Skeletal muscle tissue (tissue), 4 donors: ENCODE results near the gene ANKRA2. TPM values are rescaled to one million over a fixed set of nuclear protein-coding genes. Genes with fewer than 3 reads are reported as not detected.

Experiments used
- H3K27ac ChIP-seq: one replicate; pipeline ENCODE4 v1.7.0; 2013; ENCODE audit warnings: mild to moderate bottlenecking, low read depth, low read length, inconsistent platforms
- H3K27me3 ChIP-seq, 3 donors: one replicate each; pipeline ENCODE4 v1.7.0; 2013; ENCODE audit warnings: low read length in 3 of 3; ENCODE audit not compliant: control insufficient read depth in 3 of 3, insufficient read depth in 3 of 3
- H3K36me3 ChIP-seq, 3 donors: one replicate each; pipeline ENCODE4 v1.7.0; 2013; ENCODE audit warnings: low read length in 3 of 3; ENCODE audit not compliant: control insufficient read depth in 3 of 3, insufficient read depth in 3 of 3
- H3K4me1 ChIP-seq, 3 donors: one replicate each; pipeline ENCODE4 v1.7.0; 2013; ENCODE audit warnings: low read length in 3 of 3, mild to moderate bottlenecking in 3 of 3; ENCODE audit not compliant: control insufficient read depth in 3 of 3, insufficient read depth in 3 of 3
- H3K4me3 ChIP-seq, 3 donors: one replicate each; pipeline ENCODE4 v1.7.0; 2013; ENCODE audit warnings: low read length in 3 of 3
- H3K9ac ChIP-seq, 3 donors: one replicate each; pipeline ENCODE4 v1.7.0; 2013; ENCODE audit warnings: low read length in 3 of 3, mild to moderate bottlenecking in 3 of 3, moderate library complexity in 2 of 3, low read depth in 1 of 3
- H3K9me3 ChIP-seq, 3 donors: one replicate each; pipeline ENCODE4 v1.7.0; 2013; ENCODE audit warnings: low read length in 3 of 3; ENCODE audit not compliant: control insufficient read depth in 3 of 3
- total RNA-seq: library from RNA; depleted of rRNA; stranded (reverse); fragments of >200 nt; gene quantifications from one replicate; pipeline ENCODE4 v1.2.3, GENCODE V29; 2014
- donor health status: Osteomylitis.

Gene ANKRA2
- total RNA-seq, 1 donor from 2014 or later = 35.0 TPM

DNA sequence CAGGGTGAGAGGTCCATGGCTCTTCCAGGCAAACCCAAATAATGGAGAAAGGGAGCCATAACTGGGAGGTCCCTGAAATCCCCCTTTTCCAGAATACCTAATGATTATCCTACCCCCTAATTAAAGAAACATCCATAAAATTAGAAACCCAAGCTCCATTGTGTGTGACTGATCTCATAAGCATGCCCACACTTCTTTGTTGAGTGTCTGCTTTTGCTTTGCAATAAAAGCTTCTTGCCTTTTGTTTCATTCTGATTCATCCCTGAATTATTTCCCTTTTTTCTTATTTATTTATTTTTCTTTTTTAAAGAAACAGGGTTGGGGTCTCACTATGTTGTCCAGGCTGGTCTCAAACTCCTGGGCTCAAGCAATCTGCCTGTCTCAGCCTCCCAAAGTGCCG is 34.1 kb downstream of the ANKRA2 start:
- no peak overlapping the region for H3K9ac ChIP-seq
- H3K4me1 ChIP-seq = no peaks in the 10 kb centered on the region
- H3K36me3 ChIP-seq = no peaks in the 10 kb centered on the region
- peaks cover 0 to 7% (median 0%) of the 10 kb centered on the region in 3 donors for H3K27me3 ChIP-seq
- peaks cover 0 to 2% (median 0%) of the 10 kb centered on the region in 3 donors for H3K9me3 ChIP-seq
- no peak overlapping the region for H3K27ac ChIP-seq
- no peak overlapping the region for H3K4me3 ChIP-seq

DNA sequence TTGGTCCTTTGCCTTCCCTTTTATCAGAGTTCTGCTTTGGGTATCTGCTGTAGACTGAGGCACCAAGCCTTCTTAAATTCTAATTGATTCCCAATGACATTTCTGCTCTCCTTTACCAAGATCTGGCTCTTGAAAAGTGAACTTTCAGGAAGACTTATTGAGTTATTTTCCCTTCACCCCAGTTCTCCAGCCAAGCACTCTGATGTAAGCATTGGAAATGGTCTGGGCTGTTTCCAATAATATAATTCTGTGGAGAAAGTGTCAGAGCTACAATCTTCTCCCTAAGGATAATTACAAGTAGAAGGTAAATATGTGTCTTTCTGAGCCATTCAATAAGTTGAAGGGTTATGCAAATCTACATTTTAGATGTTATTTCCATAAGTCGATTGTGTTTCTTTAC is 36.4 kb downstream of the ANKRA2 start:
- Histone ChIP-seq H3K4me3 (no peak overlapping the region), H3K27me3 (peaks cover 0 to 4% (median 0%) of the 10 kb centered on the region in 3 donors)

DNA sequence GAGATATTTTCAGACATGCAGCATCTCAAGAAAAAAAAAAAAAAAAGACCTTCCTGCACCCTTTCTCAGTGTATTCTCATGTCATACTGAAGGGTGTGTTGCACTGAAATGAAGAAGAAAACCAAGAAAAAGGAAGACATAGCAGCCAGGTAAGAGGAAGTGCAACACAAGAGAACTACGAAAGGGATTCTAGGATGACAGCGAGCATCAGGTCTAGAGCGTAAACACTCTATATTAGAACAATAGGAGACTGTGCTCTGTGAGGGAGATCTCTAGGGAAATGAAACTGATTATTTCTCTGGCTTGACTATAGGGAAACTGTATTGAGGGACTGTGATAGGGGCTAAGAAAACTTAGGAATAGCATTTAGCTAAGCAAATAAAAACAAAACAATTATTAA is 37.2 kb downstream of the ANKRA2 start:
- no peak overlapping the region for H3K27ac ChIP-seq

More for the DNA sequence above, 36.4 kb downstream of the ANKRA2 start:
- Histone ChIP-seq H3K4me1 (no peaks in the 10 kb centered on the region), H3K27ac (no peak overlapping the region), H3K9ac (no peak overlapping the region), H3K9me3 (no peaks in the 10 kb centered on the region), H3K36me3 (no peaks in the 10 kb centered on the region)

DNA sequence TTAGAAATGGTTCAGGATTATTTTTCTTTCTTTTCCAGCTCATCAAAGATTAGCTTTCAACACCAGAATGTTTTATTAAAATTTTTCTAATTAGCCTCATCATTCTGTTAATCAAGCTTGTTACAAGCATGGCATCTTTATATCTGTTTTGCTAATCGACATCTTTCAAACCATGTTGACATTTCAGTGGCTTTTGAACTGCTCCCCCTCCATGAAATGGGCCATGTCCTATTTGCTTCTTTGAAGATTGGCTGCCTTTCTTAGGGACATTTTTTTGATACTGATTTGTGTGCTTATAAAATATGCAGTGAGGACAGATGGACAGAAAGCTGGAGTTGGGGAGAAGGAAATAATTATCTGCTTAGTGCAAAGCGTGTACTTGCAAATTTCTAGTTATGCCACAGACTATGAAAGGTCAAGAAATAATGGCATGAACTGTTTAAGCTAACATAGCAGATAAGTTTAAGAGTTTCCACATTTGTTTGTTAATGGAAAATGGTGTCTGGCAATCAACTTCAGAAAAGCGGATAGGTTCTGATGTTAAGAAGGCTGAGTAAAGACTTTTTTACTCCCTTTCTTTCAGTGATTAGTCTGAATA is 39.7 kb downstream of the ANKRA2 start:
- Histone ChIP-seq H3K4me3 (no peak overlapping the region), H3K4me1 (no peaks in the 10 kb centered on the region)

More for the DNA sequence above, 37.2 kb downstream of the ANKRA2 start:
- H3K4me3 ChIP-seq = no peak overlapping the region
- no peaks in the 10 kb centered on the region for H3K9me3 ChIP-seq
- H3K4me1 ChIP-seq = no peaks in the 10 kb centered on the region
- H3K27me3 ChIP-seq = peaks cover 0 to 4% (median 0%) of the 10 kb centered on the region in 3 donors
- no peaks in the 10 kb centered on the region for H3K36me3 ChIP-seq
- no peak overlapping the region for H3K9ac ChIP-seq

DNA sequence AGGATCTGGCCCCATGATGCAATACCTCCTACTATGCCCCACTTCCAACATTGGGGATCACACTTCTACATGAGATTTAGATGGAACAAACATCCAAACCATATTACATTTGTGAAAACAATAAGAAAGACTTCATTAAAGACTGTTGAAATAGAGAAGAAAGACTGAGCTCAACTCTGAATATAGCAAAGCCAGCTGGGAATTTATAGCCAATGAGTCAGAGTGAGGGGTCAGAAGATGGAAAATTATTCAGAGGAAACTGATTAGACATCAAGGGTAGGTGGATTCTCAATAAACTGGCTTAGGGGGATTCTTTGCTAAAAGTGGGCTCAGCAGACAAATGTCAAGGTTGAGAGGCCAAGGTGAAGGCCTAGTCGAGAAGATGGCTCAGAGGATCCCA is 41.6 kb downstream of the ANKRA2 start:
- no peaks in the 10 kb centered on the region for H3K27me3 ChIP-seq
- H3K4me3 ChIP-seq = no peak overlapping the region
- H3K4me1 ChIP-seq = peaks cover 0 to 3% (median 0%) of the 10 kb centered on the region in 3 donors
- no peaks in the 10 kb centered on the region for H3K36me3 ChIP-seq
- no peaks in the 10 kb centered on the region for H3K9me3 ChIP-seq
- H3K27ac ChIP-seq = no peak overlapping the region
- no peak overlapping the region for H3K9ac ChIP-seq

More for the DNA sequence above, 39.7 kb downstream of the ANKRA2 start:
- Histone ChIP-seq H3K9me3 (no peaks in the 10 kb centered on the region), H3K9ac (no peak overlapping the region), H3K36me3 (no peaks in the 10 kb centered on the region), H3K27ac (no peak overlapping the region), H3K27me3 (no peaks in the 10 kb centered on the region)

DNA sequence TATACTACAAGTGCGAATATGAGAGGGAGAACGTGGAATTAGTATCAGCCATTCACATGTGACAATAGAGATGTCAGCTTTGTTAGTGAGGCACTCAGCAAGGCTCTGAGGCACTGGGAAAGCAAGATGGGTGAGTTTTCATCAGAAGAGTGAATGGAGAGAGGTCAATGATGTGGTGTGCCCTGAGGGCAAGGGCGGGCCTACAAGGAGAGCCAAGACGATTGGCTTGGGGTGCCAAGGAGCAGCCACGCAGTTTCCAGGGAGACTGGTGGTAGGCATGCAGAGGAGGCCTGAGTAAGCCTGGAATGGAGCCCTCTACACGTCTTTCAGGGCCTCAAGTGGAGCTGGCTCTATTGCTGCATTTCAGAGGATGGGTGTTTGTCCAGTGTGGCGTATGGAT is 42.5 kb downstream of the ANKRA2 start:
- Histone ChIP-seq H3K27me3 (no peaks in the 10 kb centered on the region), H3K9ac (no peak overlapping the region), H3K4me3 (no peak overlapping the region), H3K27ac (no peak overlapping the region), H3K36me3 (no peaks in the 10 kb centered on the region), H3K9me3 (no peaks in the 10 kb centered on the region), H3K4me1 (peaks cover 0 to 3% (median 0%) of the 10 kb centered on the region in 3 donors)

DNA sequence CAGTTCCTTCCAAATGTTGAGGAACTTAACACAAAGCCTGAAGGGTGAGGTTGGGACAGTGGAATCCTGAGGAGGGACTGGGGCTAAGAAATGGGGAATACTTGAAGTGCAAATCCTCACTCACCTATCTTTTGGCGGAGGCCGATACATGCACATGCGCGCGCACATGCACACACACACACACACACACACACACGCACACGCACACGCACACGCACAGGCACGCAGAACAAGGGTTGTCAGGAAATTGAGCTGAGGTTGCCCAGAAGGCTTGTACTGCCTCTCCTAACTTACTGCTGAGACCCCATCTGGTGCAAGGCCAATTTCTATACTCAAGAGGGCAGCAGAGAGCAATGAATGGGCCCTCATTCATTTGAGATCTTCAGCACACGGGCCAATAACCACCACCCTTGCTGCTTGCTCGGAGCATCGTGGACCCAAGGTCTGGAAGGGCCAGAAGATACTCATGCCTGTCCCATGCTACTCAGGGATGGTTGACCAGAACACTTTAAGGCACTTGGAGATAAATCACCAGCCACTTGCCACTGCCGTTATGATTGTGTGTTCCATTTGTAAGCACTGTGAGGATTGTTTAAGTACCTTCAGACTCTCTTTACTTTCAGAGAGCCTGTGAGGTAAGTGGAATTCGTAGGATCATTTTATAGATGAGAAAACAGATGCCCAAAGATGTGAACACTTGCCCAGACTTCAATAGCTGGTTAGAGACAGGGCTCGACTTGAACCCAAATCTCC is 45.7 kb downstream of the ANKRA2 start:
- Histone ChIP-seq H3K36me3 (no peaks in the 10 kb centered on the region), H3K9me3 (no peaks in the 10 kb centered on the region), H3K9ac (no peak overlapping the region), H3K4me1 (peaks cover 0 to 3% (median 0%) of the 10 kb centered on the region in 3 donors), H3K27me3 (no peaks in the 10 kb centered on the region), H3K27ac (no peak overlapping the region), H3K4me3 (no peak overlapping the region)

DNA sequence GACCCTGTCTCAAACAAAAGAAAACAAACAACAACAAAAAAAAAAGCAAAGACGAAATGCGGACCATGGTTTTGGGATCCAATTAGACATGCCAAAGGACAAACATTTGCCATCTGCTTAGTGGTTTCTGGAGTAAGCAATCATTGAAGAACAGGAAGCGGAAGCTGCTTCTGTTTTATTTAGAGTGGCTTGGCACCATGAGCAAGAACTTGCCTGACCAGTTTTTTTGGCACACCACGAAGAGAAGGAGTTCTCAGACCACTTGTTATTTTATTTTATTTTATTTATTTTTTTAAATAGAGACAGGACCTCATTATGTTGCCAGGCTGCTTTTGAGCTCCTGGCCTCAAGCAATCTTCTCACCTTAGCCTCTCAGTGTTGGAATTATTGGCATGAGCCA is 50.2 kb downstream of the ANKRA2 start:
- no peak overlapping the region for H3K27ac ChIP-seq
- no peak overlapping the region for H3K9ac ChIP-seq
- H3K4me3 ChIP-seq = no peak overlapping the region
- H3K36me3 ChIP-seq = no peaks in the 10 kb centered on the region
- H3K27me3 ChIP-seq = no peaks in the 10 kb centered on the region
- no peaks in the 10 kb centered on the region for H3K9me3 ChIP-seq
- peaks cover 0 to 3% (median 0%) of the 10 kb centered on the region in 3 donors for H3K4me1 ChIP-seq

DNA sequence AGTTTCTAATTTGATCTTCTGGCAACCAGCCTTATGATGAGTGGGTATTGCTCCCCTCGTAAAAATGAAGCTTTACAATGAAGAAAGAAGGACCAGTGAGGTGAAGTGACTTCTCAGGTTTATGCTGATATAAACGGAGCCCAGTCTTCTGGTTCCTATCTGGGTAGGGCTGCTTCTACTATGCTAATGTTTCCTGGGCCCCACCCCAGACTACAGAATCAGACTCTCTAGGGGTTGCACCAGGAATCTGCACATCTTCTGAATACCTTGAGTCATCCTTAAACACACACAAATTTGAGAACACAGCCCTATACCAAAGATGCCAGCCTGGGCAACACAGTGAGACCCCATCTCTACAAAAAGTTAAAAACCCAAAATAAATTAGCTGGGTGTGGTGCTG is 51.0 kb downstream of the ANKRA2 start:
- H3K4me1 ChIP-seq = peaks cover 0 to 1% (median 0%) of the 10 kb centered on the region in 3 donors
- no peaks in the 10 kb centered on the region for H3K27me3 ChIP-seq
- H3K4me3 ChIP-seq = no peak overlapping the region
- H3K9me3 ChIP-seq = no peaks in the 10 kb centered on the region
- no peak overlapping the region for H3K9ac ChIP-seq
- no peak overlapping the region for H3K27ac ChIP-seq
- H3K36me3 ChIP-seq = no peaks in the 10 kb centered on the region

DNA sequence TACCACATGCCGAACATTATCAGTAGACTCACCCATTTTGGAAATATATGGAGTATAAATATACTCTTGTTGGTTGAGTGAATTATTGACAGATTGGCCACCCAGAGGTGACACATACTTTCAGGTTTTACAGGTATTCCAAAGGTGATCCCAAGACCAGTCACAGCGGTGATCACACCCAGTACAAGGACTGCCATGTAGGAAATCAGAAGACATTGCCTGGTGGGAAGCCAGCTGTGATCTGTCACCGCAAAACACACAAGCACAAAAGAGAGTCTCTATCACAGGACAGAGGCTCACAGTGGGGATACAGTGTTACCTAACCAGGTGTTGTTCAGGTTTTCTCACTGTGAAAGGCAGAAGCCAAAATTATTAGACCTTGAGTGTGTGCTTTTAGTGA is 51.4 kb downstream of the ANKRA2 start:
- H3K27ac ChIP-seq = no peak overlapping the region
- H3K27me3 ChIP-seq = no peaks in the 10 kb centered on the region
- no peaks in the 10 kb centered on the region for H3K36me3 ChIP-seq
- H3K9ac ChIP-seq = no peak overlapping the region
- H3K4me1 ChIP-seq = no peaks in the 10 kb centered on the region
- no peak overlapping the region for H3K4me3 ChIP-seq
- no peaks in the 10 kb centered on the region for H3K9me3 ChIP-seq
